HCT116 (cell line): ENCODE data around the gene DNAJC4. TPM values are rescaled to one million over a fixed set of nuclear protein-coding genes. Genes with fewer than 3 reads are reported as not detected.
A peak's percentile ranks its signal among the peaks of the same experiment; 100 is the strongest.

Source experiments
- ATAC-seq: fragments of 200-7000 bp; cut with Tn5 transposase; 2 replicates; pipeline ENCODE4 v1.9.1; 2020; ENCODE audit warnings: mild to moderate bottlenecking, moderate library complexity
- BruUV-seq: library from RNA; stranded (reverse); fragments of 400-500 nt; replicated peaks from 2 replicates; lab custom pipeline; 2021; lab: Mats Ljungman, UMichigan
- CTCF ChIA-PET: fragments of 300-600 bp; sonication (Branson Sonifier 250); formaldehyde crosslinking; loops from one replicate; lab custom pipeline; 2021; ENCODE audit warnings: antibody characterized with exemption; lab: Charles Lee
- POLR2A ChIA-PET: fragments of 300-600, 350-600 bp; sonication (Branson Sonifier 250); formaldehyde crosslinking; loops from one replicate; lab custom pipeline; 2021; ENCODE audit warnings: antibody characterized with exemption; lab: Charles Lee
- RAD21 ChIA-PET, 2 experiments: fragments of 300-600 bp; sonication (Branson Sonifier 250); formaldehyde crosslinking; loops; one replicate each; lab custom pipeline; 2023; ENCODE audit warnings: low total read pairs in 2 of 2; ENCODE audit not compliant: uncharacterized antibody in 2 of 2, unreplicated experiment in 2 of 2, low non-redundant PET in 1 of 2; lab: Charles Lee
- DNase-seq: peaks from one replicate; pipeline ENCODE4 v3.0.0-alpha.2; 2010; ENCODE audit warnings: low read depth, low spot score
- H2AFZ ChIP-seq: fragments of 200-600 bp; shearing (Covaris generic), sonication (generic); 2 replicates; pipeline ENCODE4 v1.6.1; 2017; ENCODE audit warnings: low read depth, mixed run types, mixed read lengths, antibody characterized with exemption, low read length; ENCODE audit not compliant: poor library complexity, severe bottlenecking
- H3K27ac ChIP-seq: 2 replicates; pipeline ENCODE4 v1.5.1; 2012; ENCODE audit warnings: low read depth, low read length
- H3K27me3 ChIP-seq: fragments of 200-600 bp; sonication (generic); 2 replicates; pipeline ENCODE4 v1.6.1; 2016; ENCODE audit warnings: mixed run types, low read length, mixed read lengths; ENCODE audit not compliant: insufficient read depth
- H3K36me3 ChIP-seq, 2 experiments: fragments of 200-500 bp in 1 of 2; fragments of 200-600 bp in 1 of 2; sonication (Bioruptor generic) in 1 of 2; sonication (generic) in 1 of 2; 2 replicates each; pipeline versions ENCODE4 v1.5.1 to v1.6.1; 2014 to 2016; ENCODE audit warnings: low read length in 2 of 2, inconsistent platforms in 1 of 2, mixed read lengths in 1 of 2, mixed run types in 1 of 2; ENCODE audit not compliant: insufficient read depth in 2 of 2, control insufficient read depth in 1 of 2
- H3K4me1 ChIP-seq, 2 experiments: fragments of 200-600 bp in 1 of 2; sonication (generic) in 1 of 2; 2 replicates each; pipeline versions ENCODE4 v1.5.1 to v1.6.1; 2012 to 2017; ENCODE audit warnings: low read length in 2 of 2, inconsistent platforms in 1 of 2, mild to moderate bottlenecking in 1 of 2, mixed read lengths in 1 of 2, mixed run types in 1 of 2, moderate library complexity in 1 of 2; ENCODE audit not compliant: insufficient read depth in 2 of 2, control insufficient read depth in 1 of 2
- H3K4me2 ChIP-seq: fragments of 200-600 bp; sonication (generic); 2 replicates; pipeline ENCODE4 v1.6.1; 2017; ENCODE audit warnings: mixed run types, low read length, mixed read lengths
- H3K4me3 ChIP-seq, 2 experiments: fragments of 200-600 bp in 1 of 2; sonication (generic) in 1 of 2; replicated peaks in 1 of 2; 2 replicates each; pipeline ENCODE4 v1.5.1; 2011 to 2016; ENCODE audit warnings: low read length in 2 of 2, control low read depth in 1 of 2, low read depth in 1 of 2, mild to moderate bottlenecking in 1 of 2, mixed read lengths in 1 of 2, mixed run types in 1 of 2
- H3K79me2 ChIP-seq: fragments of 200-600 bp; sonication (generic); 2 replicates; pipeline ENCODE4 v1.6.1; 2017; ENCODE audit warnings: mild to moderate bottlenecking, mixed run types, low read length, moderate library complexity, mixed read lengths; ENCODE audit not compliant: insufficient read depth
- H3K9ac ChIP-seq: fragments of 200-600 bp; sonication (generic); 2 replicates; pipeline ENCODE4 v1.6.1; 2016; ENCODE audit warnings: low read length, mixed read lengths
- H3K9me2 ChIP-seq: fragments of 200-600 bp; sonication (generic), shearing (Covaris generic); 2 replicates; pipeline ENCODE4 v1.6.1; 2017; ENCODE audit warnings: mixed run types, mild to moderate bottlenecking, moderate library complexity; ENCODE audit not compliant: insufficient read depth
- H3K9me3 ChIP-seq, 2 experiments: fragments of 200-500 bp in 1 of 2; fragments of 200-600 bp in 1 of 2; sonication (Bioruptor generic) in 1 of 2; sonication (generic) in 1 of 2; 2 replicates each; pipeline ENCODE4 v1.6.1; 2014 to 2017; ENCODE audit warnings: low read length in 2 of 2, mixed read lengths in 2 of 2, inconsistent platforms in 1 of 2, low read depth in 1 of 2, mild to moderate bottlenecking in 1 of 2, mixed run types in 1 of 2, moderate library complexity in 1 of 2; ENCODE audit not compliant: control insufficient read depth in 1 of 2, insufficient read depth in 1 of 2
- H4K20me1 ChIP-seq: fragments of 200-600 bp; sonication (generic), shearing (Covaris generic); 2 replicates; pipeline ENCODE4 v1.6.1; 2017; ENCODE audit warnings: mixed run types, mild to moderate bottlenecking, moderate library complexity; ENCODE audit not compliant: insufficient read depth
- CBX3 ChIP-seq: IDR thresholded peaks from 2 replicates; pipeline ENCODE4 v1.6.1; 2012; ENCODE audit warnings: low read depth
- EGR1 ChIP-seq: IDR thresholded peaks from 2 replicates; pipeline ENCODE4 v1.6.1; 2012; ENCODE audit warnings: low read depth
- ELF1 ChIP-seq: IDR thresholded peaks from 2 replicates; pipeline ENCODE4 v1.6.1; 2012; ENCODE audit warnings: low read depth, borderline replicate concordance
- EZH2phosphoT487 ChIP-seq: fragments of 200-600 bp; IDR thresholded peaks from 2 replicates; pipeline ENCODE4 v1.6.1; 2018; ENCODE audit warnings: antibody characterized with exemption, borderline replicate concordance
- FOSL1 ChIP-seq: IDR thresholded peaks from 2 replicates; pipeline ENCODE4 v1.6.1; 2012; ENCODE audit warnings: low read depth
- MAX ChIP-seq: IDR thresholded peaks from 2 replicates; pipeline ENCODE4 v1.6.1; 2012
- POLR2A ChIP-seq: IDR thresholded peaks from 2 replicates; pipeline ENCODE4 v1.7.0; 2011; ENCODE audit warnings: borderline replicate concordance; ENCODE audit not compliant: insufficient read depth, insufficient read length; ENCODE audit errors: extremely low read depth
- POLR2AphosphoS5 ChIP-seq: IDR thresholded peaks from 2 replicates; pipeline ENCODE4 v1.6.1; 2011; ENCODE audit warnings: mild to moderate bottlenecking, low read depth, low read length, moderate library complexity
- RAD21 ChIP-seq: IDR thresholded peaks from 2 replicates; pipeline ENCODE4 v1.6.1; 2012; ENCODE audit warnings: low read depth, mild to moderate bottlenecking
- REST ChIP-seq: IDR thresholded peaks from 2 replicates; pipeline ENCODE4 v1.6.1; 2012; ENCODE audit warnings: low read depth
- SIN3A ChIP-seq: IDR thresholded peaks from 2 replicates; pipeline ENCODE4 v1.6.1; 2012; ENCODE audit warnings: low read depth
- SRF ChIP-seq: IDR thresholded peaks from 2 replicates; pipeline ENCODE4 v1.6.1; 2012; ENCODE audit warnings: low read depth
- TCF7L2 ChIP-seq: IDR thresholded peaks from 2 replicates; pipeline ENCODE4 v1.7.0; 2011; ENCODE audit warnings: borderline replicate concordance, inconsistent platforms; ENCODE audit not compliant: insufficient read depth, insufficient read length; ENCODE audit errors: extremely low read depth
- YY1 ChIP-seq: IDR thresholded peaks from 2 replicates; pipeline ENCODE4 v1.6.1; 2011; ENCODE audit warnings: low read length, low read depth, moderate library complexity, mild to moderate bottlenecking; ENCODE audit not compliant: insufficient replicate concordance; ENCODE audit errors: extremely low read depth
- ZBTB33 ChIP-seq: IDR thresholded peaks from 2 replicates; pipeline ENCODE4 v1.6.1; 2011; ENCODE audit warnings: mild to moderate bottlenecking, low read length, moderate library complexity; ENCODE audit not compliant: insufficient replicate concordance; ENCODE audit errors: extremely low read depth
- ZFX ChIP-seq: fragments of 450-650 bp; IDR thresholded peaks from 2 replicates; pipeline ENCODE4 v1.6.1; 2017
- intact Hi-C: fragments of 100-400 bp; cut with micrococcal nuclease; formaldehyde crosslinking; loops from 2 replicates; pipeline ENCODE4 v1.10.0; 2022
- total RNA-seq: library from RNA; stranded (reverse); gene quantifications from one replicate; pipeline ENCODE4 v1.2.1, GENCODE V29; 2021; ENCODE audit not compliant: unreplicated experiment

DNAJC4 gene
- total RNA-seq, 1 experiment from 2014 or later: 25.8 TPM

GRCh38 chr11:64269540-64270220, 39.3 kb downstream of the DNAJC4 start (continued):
- TF ChIP-seq POLR2AphosphoS5 (peak; percentile 87), MAX (no peak), ZFX (peak; percentile 34; the same call in 1 of the 2 replicates), SIN3A (no peak), TCF7L2 (peak; percentile 35), CBX3 (no peak), SRF (no peak)

GRCh38 chr11:64275031-64275800, 44.9 kb downstream of the DNAJC4 start:
- CTCF ChIA-PET: no interaction called here
- ATAC-seq: no peak
- TF ChIP-seq SIN3A (no peak), ELF1 (no peak), EZH2phosphoT487 (no peak), ZBTB33 (no peak), RAD21 (no peak), POLR2A (no peak), REST (no peak), YY1 (no peak), FOSL1 (no peak), EGR1 (no peak)

More at GRCh38 chr11:64275031-64275800, 44.9 kb downstream of the DNAJC4 start:
- H3K9me2 ChIP-seq: no peaks in the 10 kb centered on the region
- no peak overlapping the region for H3K4me3 ChIP-seq
- H4K20me1 ChIP-seq: no peaks in the 10 kb centered on the region
- H3K36me3 ChIP-seq: no peaks in the 10 kb centered on the region; a peak in 1 of 4 replicates
- no peak overlapping the region for H3K27ac ChIP-seq
- POLR2A ChIA-PET: no interaction called here
- BruUV-seq: no TSS peak
- H3K4me2 ChIP-seq: no peak overlapping the region
- H3K9me3 ChIP-seq: no peaks in the 10 kb centered on the region
- no peaks in the 10 kb centered on the region for H3K27me3 ChIP-seq
- intact Hi-C loops: no loop called here
- no peak overlapping the region for H2AFZ ChIP-seq
- RAD21 ChIA-PET: no interaction called here
- H3K9ac ChIP-seq: no peak overlapping the region
- H3K79me2 ChIP-seq: peaks cover 8% of the 10 kb centered on the region; the same call in 1 of the 2 replicates
- no peak for DNase-seq
- peaks cover 6 to 9% of the 10 kb centered on the region in 2 experiments; a peak in 2 of 4 replicates for H3K4me1 ChIP-seq
